ENCODE measurements around the gene SMG6. TPM values are rescaled to one million over a fixed set of nuclear protein-coding genes. Genes with fewer than 3 reads are reported as not detected.

Gene SMG6
- total RNA-seq, 2 donors from 2014 or later, result 33.2 to 82.9 TPM

GRCh38 chr17:2022647-2023240 lies 280.8 kb downstream of the SMG6 start:
- Histone ChIP-seq H3K27me3 (replicated peaks; ENCODE audit: insufficient read depth) (no peaks in the 10 kb centered on the region), H3K27ac (no peak overlapping the region)
- no peak for ATAC-seq (ENCODE audit: insufficient number of reproducible peaks, low FRiP score, low read depth)

GRCh38 chr17:2020721-2021120 lies 282.9 kb downstream of the SMG6 start:
- no peak overlapping the region for H3K27ac ChIP-seq
- ATAC-seq (ENCODE audit: insufficient number of reproducible peaks, low FRiP score, low read depth), result no peak
- no peak for DNase-seq (ENCODE audit: low spot score)
- no peaks in the 10 kb centered on the region for H3K9me3 ChIP-seq
- no peak overlapping the region for H3K4me3 ChIP-seq
- no peaks in the 10 kb centered on the region for H3K36me3 ChIP-seq
- TF ChIP-seq, protein P1, sequence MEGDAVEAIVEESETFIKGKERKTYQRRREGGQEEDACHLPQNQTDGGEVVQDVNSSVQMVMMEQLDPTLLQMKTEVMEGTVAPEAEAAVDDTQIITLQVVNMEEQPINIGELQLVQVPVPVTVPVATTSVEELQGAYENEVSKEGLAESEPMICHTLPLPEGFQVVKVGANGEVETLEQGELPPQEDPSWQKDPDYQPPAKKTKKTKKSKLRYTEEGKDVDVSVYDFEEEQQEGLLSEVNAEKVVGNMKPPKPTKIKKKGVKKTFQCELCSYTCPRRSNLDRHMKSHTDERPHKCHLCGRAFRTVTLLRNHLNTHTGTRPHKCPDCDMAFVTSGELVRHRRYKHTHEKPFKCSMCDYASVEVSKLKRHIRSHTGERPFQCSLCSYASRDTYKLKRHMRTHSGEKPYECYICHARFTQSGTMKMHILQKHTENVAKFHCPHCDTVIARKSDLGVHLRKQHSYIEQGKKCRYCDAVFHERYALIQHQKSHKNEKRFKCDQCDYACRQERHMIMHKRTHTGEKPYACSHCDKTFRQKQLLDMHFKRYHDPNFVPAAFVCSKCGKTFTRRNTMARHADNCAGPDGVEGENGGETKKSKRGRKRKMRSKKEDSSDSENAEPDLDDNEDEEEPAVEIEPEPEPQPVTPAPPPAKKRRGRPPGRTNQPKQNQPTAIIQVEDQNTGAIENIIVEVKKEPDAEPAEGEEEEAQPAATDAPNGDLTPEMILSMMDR (IDR thresholded peaks at IDR 0.05), result no peak
- H3K27me3 ChIP-seq (replicated peaks; ENCODE audit: insufficient read depth), result no peaks in the 10 kb centered on the region
- H3K4me1 ChIP-seq (ENCODE audit: control insufficient read depth in 1 of 2, low read depth in 2 of 2), result peaks cover 3 to 24% of the 10 kb centered on the region in 2 donors

More at GRCh38 chr17:2022647-2023240, 280.8 kb downstream of the SMG6 start:
- H3K4me1 ChIP-seq (ENCODE audit: control insufficient read depth in 1 of 2, low read depth in 2 of 2), result peaks cover 3 to 35% of the 10 kb centered on the region in 2 donors
- H3K36me3 ChIP-seq, result no peaks in the 10 kb centered on the region
- H3K4me3 ChIP-seq, result no peak overlapping the region
- no peaks in the 10 kb centered on the region for H3K9me3 ChIP-seq
- TF ChIP-seq, protein P1 (IDR thresholded peaks at IDR 0.05), result no peak
- DNase-seq (ENCODE audit: low spot score), result no peak

DNA sequence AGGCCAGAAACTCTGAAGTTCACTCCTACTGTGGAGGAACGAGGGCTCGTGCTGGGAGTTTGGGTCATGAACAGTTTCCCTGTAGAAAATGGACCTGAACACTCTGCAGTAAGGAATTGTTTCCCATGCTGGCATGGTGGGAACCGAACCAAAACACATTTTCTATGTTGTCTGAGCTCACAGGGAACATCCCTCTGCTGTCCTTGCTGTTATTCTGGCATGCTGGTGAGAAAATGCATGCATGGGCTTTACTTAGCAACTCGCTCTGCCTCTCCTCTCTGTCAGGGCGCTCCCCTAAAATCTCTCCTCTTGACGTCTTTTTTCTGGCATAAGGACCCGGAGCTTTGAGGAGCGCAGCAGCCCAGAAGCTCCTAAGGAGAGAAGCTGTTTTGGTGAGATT lies 283.9 kb downstream of the SMG6 start:
- H3K27me3 ChIP-seq (replicated peaks; ENCODE audit: insufficient read depth), result no peaks in the 10 kb centered on the region
- no peaks in the 10 kb centered on the region for H3K9me3 ChIP-seq
- TF ChIP-seq, protein P1 (IDR thresholded peaks at IDR 0.05), result no peak
- no peak for DNase-seq (ENCODE audit: low spot score)
- peaks cover 9 to 24% of the 10 kb centered on the region in 2 donors for H3K4me1 ChIP-seq (ENCODE audit: control insufficient read depth in 1 of 2, low read depth in 2 of 2)
- H3K27ac ChIP-seq, result no peak overlapping the region
- no peak for ATAC-seq (ENCODE audit: insufficient number of reproducible peaks, low FRiP score, low read depth)
- no peak overlapping the region for H3K4me3 ChIP-seq
- no peaks in the 10 kb centered on the region for H3K36me3 ChIP-seq

- Histone ChIP-seq H3K36me3 (no peaks in the 10 kb centered on the region), H3K27ac (no peak overlapping the region), H3K9me3 (no peaks in the 10 kb centered on the region), H3K4me3 (no peak overlapping the region), H3K4me1 (ENCODE audit: control insufficient read depth in 1 of 2, low read depth in 2 of 2) (peaks cover 17 to 24% of the 10 kb centered on the region in 2 donors), H3K27me3 (replicated peaks; ENCODE audit: insufficient read depth) (no peaks in the 10 kb centered on the region)
- TF ChIP-seq, protein P1 (IDR thresholded peaks at IDR 0.05), result no peak
- ATAC-seq (ENCODE audit: insufficient number of reproducible peaks, low FRiP score, low read depth) (no peak), DNase-seq (ENCODE audit: low spot score) (no peak)
Measured at GRCh38 chr17:2018716-2019510, 284.7 kb downstream of the SMG6 start.

- TF ChIP-seq, protein P1 (IDR thresholded peaks at IDR 0.05), result no peak
- no peaks in the 10 kb centered on the region for H3K36me3 ChIP-seq
- DNase-seq (ENCODE audit: low spot score), result no peak
Measured at GRCh38 chr17:2017274-2017941, 286.2 kb downstream of the SMG6 start.

More at GRCh38 chr17:2017274-2017941, 286.2 kb downstream of the SMG6 start:
- no peak for ATAC-seq (ENCODE audit: insufficient number of reproducible peaks, low FRiP score, low read depth)
- Histone ChIP-seq H3K27me3 (replicated peaks; ENCODE audit: insufficient read depth) (no peaks in the 10 kb centered on the region), H3K9me3 (no peaks in the 10 kb centered on the region), H3K4me3 (no peak overlapping the region), H3K27ac (no peak overlapping the region), H3K4me1 (ENCODE audit: control insufficient read depth in 1 of 2, low read depth in 2 of 2) (peaks cover 23 to 35% of the 10 kb centered on the region in 2 donors)

Data from thoracic aorta (tissue), 2 donors.